Measurements from ENCODE around the gene ANGPT4.

The ANGPT4 gene

DNA sequence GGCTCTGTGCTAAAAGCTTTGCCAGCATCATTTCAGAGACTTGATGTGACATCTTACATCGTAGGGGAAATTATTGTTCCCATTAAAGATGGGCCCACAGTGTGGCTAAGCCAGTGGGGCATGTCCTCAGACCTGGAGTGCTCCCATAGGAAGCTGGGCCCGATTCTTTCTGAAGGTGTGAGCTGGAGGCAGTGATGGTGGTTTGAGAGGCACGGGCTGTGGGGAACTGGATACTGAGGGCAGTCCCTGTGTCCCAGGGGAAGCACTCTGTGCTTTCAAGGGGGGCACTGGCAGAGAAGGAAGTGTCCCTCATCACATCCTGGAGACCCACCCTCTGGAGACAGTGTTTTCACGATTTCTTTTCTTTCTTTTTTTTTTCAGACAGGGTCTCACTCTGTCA lies 91.2 kb downstream of the ANGPT4 start:
- Mint-ChIP-seq H3K27ac (peak overlapping the region in 1 of 2 donors; percentile 26), H3K27me3 (peaks cover 0 to 9% of the 10 kb centered on the region in 2 donors), H3K36me3 (ENCODE audit: insufficient read depth) (peaks cover 5% of the 10 kb centered on the region), H3K4me1 (ENCODE audit: low read depth in 2 of 2) (no peaks in the 10 kb centered on the region), H3K9me3 (no peaks in the 10 kb centered on the region), H3K4me3 (no peak overlapping the region)
- DNase-seq (no peak), ATAC-seq (replicated peaks) (no peak)

- DNase-seq (no peak), ATAC-seq (replicated peaks) (no peak)
- no peak overlapping the region for H3K27ac Mint-ChIP-seq
- H3K36me3 Mint-ChIP-seq (ENCODE audit: insufficient read depth), result peaks cover 9% of the 10 kb centered on the region
- H3K4me1 Mint-ChIP-seq (ENCODE audit: low read depth in 2 of 2), result no peaks in the 10 kb centered on the region
- H3K4me3 Mint-ChIP-seq, result no peak overlapping the region
- peaks cover 0 to 9% of the 10 kb centered on the region in 2 donors for H3K27me3 Mint-ChIP-seq
- no peaks in the 10 kb centered on the region for H3K9me3 Mint-ChIP-seq
Measured at GRCh38 chr20:824490-824889, 91.6 kb downstream of the ANGPT4 start.

DNA sequence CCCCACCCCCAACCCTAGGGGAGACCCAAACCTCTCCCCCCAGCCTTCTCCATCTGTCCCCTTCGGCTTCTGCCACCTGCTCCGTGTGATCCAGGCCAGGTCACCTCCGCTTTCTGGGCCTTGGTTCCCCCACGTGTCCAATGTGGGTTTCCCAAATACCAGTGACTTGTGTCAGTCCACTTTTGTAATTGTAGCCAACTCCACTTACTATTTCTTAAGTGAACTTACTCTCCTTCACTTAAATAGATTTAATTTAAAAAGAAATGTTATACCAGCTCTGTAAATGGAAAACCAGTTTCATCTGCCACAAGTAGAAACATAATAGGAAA lies 92.6 kb downstream of the ANGPT4 start:
- H3K36me3 Mint-ChIP-seq (ENCODE audit: insufficient read depth), result peaks cover 17% of the 10 kb centered on the region
- ATAC-seq (replicated peaks) (no peak), DNase-seq (no peak)
- no peaks in the 10 kb centered on the region for H3K9me3 Mint-ChIP-seq
- peaks cover 0 to 2% of the 10 kb centered on the region in 2 donors for H3K4me1 Mint-ChIP-seq (ENCODE audit: low read depth in 2 of 2)
- H3K4me3 Mint-ChIP-seq, result no peak overlapping the region
- peaks cover 0 to 9% of the 10 kb centered on the region in 2 donors for H3K27me3 Mint-ChIP-seq
- no peak overlapping the region for H3K27ac Mint-ChIP-seq

DNA sequence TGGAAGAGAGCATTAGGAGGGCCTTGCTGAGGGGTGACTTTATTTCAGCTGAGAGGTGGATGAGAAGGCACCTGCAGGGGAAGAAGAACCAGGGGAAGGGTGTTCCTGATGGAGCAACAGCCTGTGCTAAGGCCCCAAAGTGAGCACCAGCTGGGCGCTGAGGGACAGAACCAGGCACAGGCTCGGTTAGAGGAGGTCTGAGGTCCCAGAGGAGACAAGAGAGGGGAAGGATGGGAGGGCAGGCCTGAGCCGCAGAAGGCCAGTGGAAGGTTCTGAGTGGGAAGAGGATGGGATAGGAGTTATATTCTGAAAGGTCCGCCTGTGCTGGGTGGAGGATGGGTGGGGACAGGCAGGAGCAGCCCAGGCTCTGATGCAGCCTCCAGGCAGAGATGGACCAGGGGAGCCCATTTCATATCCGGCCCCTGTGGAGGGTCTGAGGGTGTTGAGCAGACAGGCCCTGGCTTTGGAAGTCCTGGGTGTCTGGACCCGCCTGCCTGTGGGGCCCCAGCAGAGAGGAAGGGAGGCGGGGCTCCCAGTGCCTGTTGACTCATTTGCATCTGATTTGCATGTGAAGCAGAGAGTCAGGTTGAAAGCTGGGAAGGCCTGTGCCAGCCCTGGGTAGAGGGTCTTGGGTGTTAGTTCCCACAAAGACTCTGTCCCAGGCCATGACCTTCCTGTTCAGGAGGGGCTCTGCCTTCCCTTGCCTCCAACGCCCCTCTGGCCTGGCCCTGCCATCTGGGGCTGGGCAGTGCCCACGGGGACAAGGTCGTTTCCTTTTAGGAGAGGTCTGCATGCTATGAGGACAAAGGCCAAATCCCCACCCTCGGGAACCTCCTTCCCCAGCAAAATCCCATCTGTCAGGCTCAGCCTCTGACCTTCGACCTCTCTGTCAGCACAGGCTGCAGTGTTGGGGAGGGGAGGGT lies 93.2 kb downstream of the ANGPT4 start:
- Mint-ChIP-seq H3K27me3 (peaks cover 0 to 9% of the 10 kb centered on the region in 2 donors), H3K36me3 (ENCODE audit: insufficient read depth) (peaks cover 17% of the 10 kb centered on the region), H3K9me3 (no peaks in the 10 kb centered on the region), H3K27ac (no peak overlapping the region), H3K4me1 (ENCODE audit: low read depth in 2 of 2) (peaks cover 0 to 2% of the 10 kb centered on the region in 2 donors), H3K4me3 (no peak overlapping the region)
- ATAC-seq (replicated peaks), result no peak
- no peak for DNase-seq

- no peak overlapping the region for H3K27ac Mint-ChIP-seq
- peaks cover 17% of the 10 kb centered on the region for H3K36me3 Mint-ChIP-seq (ENCODE audit: insufficient read depth)
- no peak overlapping the region for H3K4me3 Mint-ChIP-seq
- no peak for DNase-seq
- no peaks in the 10 kb centered on the region for H3K9me3 Mint-ChIP-seq
- ATAC-seq (replicated peaks), result no peak
- H3K27me3 Mint-ChIP-seq, result peaks cover 0 to 9% of the 10 kb centered on the region in 2 donors
- H3K4me1 Mint-ChIP-seq (ENCODE audit: low read depth in 2 of 2), result peaks cover 0 to 2% of the 10 kb centered on the region in 2 donors
Measured at GRCh38 chr20:821731-822065, 94.4 kb downstream of the ANGPT4 start.

- no peaks in the 10 kb centered on the region for H3K9me3 Mint-ChIP-seq
- peak overlapping the region in 1 of 2 donors; percentile 19 for H3K27ac Mint-ChIP-seq
- H3K4me1 Mint-ChIP-seq (ENCODE audit: low read depth in 2 of 2), result peaks cover under 1 to 2% of the 10 kb centered on the region in 2 donors
- peaks cover 1 to 13% of the 10 kb centered on the region in 2 donors for H3K27me3 Mint-ChIP-seq
- ATAC-seq (replicated peaks) (no peak), DNase-seq (no peak)
- H3K36me3 Mint-ChIP-seq (ENCODE audit: insufficient read depth), result peaks cover 17% of the 10 kb centered on the region
- H3K4me3 Mint-ChIP-seq, result no peak overlapping the region
Measured at GRCh38 chr20:821046-821730, 94.9 kb downstream of the ANGPT4 start.

GRCh38 chr20:820323-820953 lies 95.7 kb downstream of the ANGPT4 start:
- Mint-ChIP-seq H3K36me3 (ENCODE audit: insufficient read depth) (peaks cover 17% of the 10 kb centered on the region), H3K9me3 (no peaks in the 10 kb centered on the region), H3K4me1 (ENCODE audit: low read depth in 2 of 2) (peaks cover 2 to 5% of the 10 kb centered on the region in 2 donors), H3K4me3 (no peak overlapping the region), H3K27ac (peak overlapping the region; percentile 54 to 89), H3K27me3 (peaks cover 6 to 14% of the 10 kb centered on the region in 2 donors)
- ATAC-seq (replicated peaks), result no peak
- DNase-seq, result no peak
